Activated B cell treated with CpG ODN at 0.5 μM for 24 hours (primary cell): ENCODE data around the gene RPGRIP1. TPM values are rescaled to one million over a fixed set of nuclear protein-coding genes. Genes with fewer than 3 reads are reported as not detected.

Experiments used
- ATAC-seq: fragments of 200-7000 bp; cut with Tn5 transposase; one replicate; pipeline ENCODE4 v1.10.0; 2021; ENCODE audit warnings: low read depth, mild to moderate bottlenecking, moderate library complexity
- CTCF ChIA-PET: fragments of 350-600 bp; sonication (Branson Sonifier 250); formaldehyde crosslinking; loops from one replicate; lab custom pipeline; 2021; ENCODE audit warnings: antibody characterized with exemption; lab: Charles Lee
- POLR2A ChIA-PET: fragments of 350-600 bp; sonication (Branson Sonifier 250); formaldehyde crosslinking; loops from one replicate; lab custom pipeline; 2021; ENCODE audit warnings: antibody characterized with exemption; lab: Charles Lee
- DNase-seq: peaks from one replicate; pipeline ENCODE4 v3.0.0; 2022
- H3K27ac Mint-ChIP-seq: one replicate; pipeline ENCODE4 v1.8.0; 2020; ENCODE audit warnings: mixed read lengths
- H3K27me3 Mint-ChIP-seq: one replicate; pipeline ENCODE4 v1.8.0; 2021; ENCODE audit warnings: mixed read lengths
- H3K36me3 Mint-ChIP-seq: one replicate; pipeline ENCODE4 v1.8.0; 2021; ENCODE audit warnings: low read depth, mixed read lengths
- H3K4me1 Mint-ChIP-seq: one replicate; pipeline ENCODE4 v1.8.0; 2021; ENCODE audit warnings: mixed read lengths
- H3K4me3 Mint-ChIP-seq: one replicate; pipeline ENCODE4 v1.8.0; 2020; ENCODE audit warnings: mild to moderate bottlenecking, mixed read lengths
- H3K9me3 Mint-ChIP-seq: one replicate; pipeline ENCODE4 v1.8.0; 2020; ENCODE audit warnings: mixed read lengths
- intact Hi-C: fragments of 100-400 bp; cut with micrococcal nuclease; formaldehyde crosslinking; loops from one replicate; pipeline ENCODE4 v1.15.1; 2024
- total RNA-seq: library from RNA; stranded (reverse); gene quantifications from 2 replicates; pipeline ENCODE4 v1.2.3, GENCODE V29; 2022
- TF ChIP-seq, protein P1 (sequence below): fragments of 200-600 bp; IDR thresholded peaks from one replicate; pipeline ENCODE4 v1.8.0; 2022; ENCODE audit warnings: antibody characterized with exemption, mild to moderate bottlenecking

The RPGRIP1 gene
- not detected in 2 replicates for total RNA-seq

DNA sequence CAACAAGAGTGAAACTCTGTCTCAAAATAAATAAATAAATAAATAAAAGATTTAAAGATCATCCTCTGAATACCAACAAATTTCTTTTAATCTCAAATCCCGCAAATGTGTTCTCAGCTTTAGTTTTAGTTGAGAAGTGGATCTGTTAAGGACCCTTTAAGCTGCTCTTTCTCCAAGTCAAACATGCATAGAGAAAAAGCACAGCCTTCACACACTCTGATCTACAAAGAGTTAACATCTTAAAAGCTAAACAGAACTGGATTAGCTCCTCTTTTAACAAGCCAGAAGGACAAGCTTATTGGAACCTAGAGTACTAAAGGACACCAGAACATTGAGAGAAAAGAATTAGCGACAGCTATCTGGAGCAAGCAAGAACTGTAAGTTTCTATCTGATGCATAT, at the start of gene RPGRIP1:
Gene RPGRIP1 (plus strand): TSS at position 301 of the 400 bp plus-strand sequence. CDS start 7,894 bp downstream, outside the sequence.
- Mint-ChIP-seq H3K4me1 (no peaks in the 10 kb centered on the region), H3K27ac (no peak within 1 kb of the TSS), H3K36me3 (no peaks in the 10 kb centered on the region), H3K27me3 (no peaks in the 10 kb centered on the region), H3K4me3 (no peak within 1 kb of the TSS), H3K9me3 (no peaks in the 10 kb centered on the region)
- TF ChIP-seq, protein P1, sequence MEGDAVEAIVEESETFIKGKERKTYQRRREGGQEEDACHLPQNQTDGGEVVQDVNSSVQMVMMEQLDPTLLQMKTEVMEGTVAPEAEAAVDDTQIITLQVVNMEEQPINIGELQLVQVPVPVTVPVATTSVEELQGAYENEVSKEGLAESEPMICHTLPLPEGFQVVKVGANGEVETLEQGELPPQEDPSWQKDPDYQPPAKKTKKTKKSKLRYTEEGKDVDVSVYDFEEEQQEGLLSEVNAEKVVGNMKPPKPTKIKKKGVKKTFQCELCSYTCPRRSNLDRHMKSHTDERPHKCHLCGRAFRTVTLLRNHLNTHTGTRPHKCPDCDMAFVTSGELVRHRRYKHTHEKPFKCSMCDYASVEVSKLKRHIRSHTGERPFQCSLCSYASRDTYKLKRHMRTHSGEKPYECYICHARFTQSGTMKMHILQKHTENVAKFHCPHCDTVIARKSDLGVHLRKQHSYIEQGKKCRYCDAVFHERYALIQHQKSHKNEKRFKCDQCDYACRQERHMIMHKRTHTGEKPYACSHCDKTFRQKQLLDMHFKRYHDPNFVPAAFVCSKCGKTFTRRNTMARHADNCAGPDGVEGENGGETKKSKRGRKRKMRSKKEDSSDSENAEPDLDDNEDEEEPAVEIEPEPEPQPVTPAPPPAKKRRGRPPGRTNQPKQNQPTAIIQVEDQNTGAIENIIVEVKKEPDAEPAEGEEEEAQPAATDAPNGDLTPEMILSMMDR: no peak
- CTCF ChIA-PET: no interaction called here
- POLR2A ChIA-PET: interaction anchor here (0.6 to 1.1 kb wide), 4 partner anchors 10 to 50 kb away, joined by 3 to 9 read pairs (median 5); no protein-coding TSS in a partner anchor
- intact Hi-C loops: no loop called here
- DNase-seq (no peak), ATAC-seq (no peak)

DNA sequence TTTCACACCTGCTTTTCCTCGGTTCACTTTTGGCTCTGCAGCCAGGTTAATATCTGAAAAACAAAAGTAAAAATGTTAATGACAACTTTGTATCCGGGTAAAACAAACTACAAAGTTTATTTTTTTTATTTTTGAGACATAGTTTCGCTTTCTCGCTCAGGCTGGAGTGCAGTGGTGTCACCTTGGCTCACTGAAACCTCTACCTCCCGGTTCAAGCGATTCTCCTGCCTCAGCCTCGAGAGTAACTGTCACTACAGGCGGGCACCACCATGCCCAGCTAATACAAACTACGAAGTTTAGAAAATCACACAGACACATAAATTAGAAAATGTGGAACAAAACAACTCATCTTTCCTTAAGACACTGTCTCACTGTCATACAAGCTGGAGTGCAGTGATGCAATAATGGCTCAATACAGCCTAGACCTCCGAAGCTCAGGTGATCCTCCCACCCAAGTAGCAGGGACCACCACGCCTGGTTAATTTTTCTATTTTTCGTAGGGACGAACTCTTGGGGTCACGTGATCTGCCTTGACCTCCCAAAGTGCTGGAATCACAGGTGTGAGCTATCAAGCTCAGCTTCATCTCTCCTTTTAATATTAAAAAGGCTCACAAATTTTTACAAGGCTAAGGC, 48.7 kb upstream of the RPGRIP1 start:
- TF ChIP-seq, protein P1: no peak
- ChIA-PET CTCF (no interaction called here), POLR2A (interaction anchor here (0.9 kb wide), 1 partner anchor 164 kb away, joined by 3 read pairs; no protein-coding TSS in a partner anchor)
- H3K27me3 Mint-ChIP-seq: no peaks in the 10 kb centered on the region
- H3K4me1 Mint-ChIP-seq: peaks cover 41% of the 10 kb centered on the region
- H3K27ac Mint-ChIP-seq: no peak overlapping the region
- no peak for DNase-seq
- no peaks in the 10 kb centered on the region for H3K9me3 Mint-ChIP-seq
- no peak for ATAC-seq
- peaks cover 91% of the 10 kb centered on the region for H3K36me3 Mint-ChIP-seq
- intact Hi-C loops: no loop called here
- no peak overlapping the region for H3K4me3 Mint-ChIP-seq

DNA sequence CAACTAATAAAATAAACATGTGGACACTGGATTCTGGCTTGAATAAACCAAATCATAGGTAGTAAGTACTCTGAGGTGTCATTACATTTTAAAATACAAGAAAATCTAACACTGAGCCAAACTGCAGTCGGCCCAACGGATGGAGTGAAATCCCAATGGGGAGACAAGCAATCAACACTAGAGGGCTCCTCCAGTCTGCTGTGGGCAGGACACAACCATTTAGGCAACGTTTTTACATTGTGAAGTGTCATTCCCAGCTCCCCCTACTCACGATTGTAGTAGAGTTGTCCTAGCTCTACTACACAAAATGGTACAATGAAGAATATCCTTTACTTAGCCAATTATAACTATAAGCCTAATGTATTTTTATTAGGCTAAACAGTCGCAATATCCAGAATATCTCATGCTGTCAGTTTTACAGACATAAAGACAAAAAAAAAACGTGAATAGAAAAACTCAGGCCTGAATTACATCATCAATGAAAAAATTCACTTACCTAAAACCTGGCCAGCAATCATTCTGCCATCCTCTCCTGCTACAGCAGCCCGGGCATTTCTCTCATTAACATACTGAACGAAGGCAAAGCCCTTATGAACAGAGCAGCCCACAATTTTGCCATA, 46.3 kb upstream of the RPGRIP1 start:
- no peaks in the 10 kb centered on the region for H3K27me3 Mint-ChIP-seq
- TF ChIP-seq, protein P1: no peak
- DNase-seq (no peak), ATAC-seq (no peak)
- H3K27ac Mint-ChIP-seq: no peak overlapping the region
- intact Hi-C loops: no loop called here
- CTCF ChIA-PET: no interaction called here
- no peak overlapping the region for H3K4me3 Mint-ChIP-seq
- H3K9me3 Mint-ChIP-seq: no peaks in the 10 kb centered on the region
- H3K36me3 Mint-ChIP-seq: peaks cover 88% of the 10 kb centered on the region
- peaks cover 55% of the 10 kb centered on the region for H3K4me1 Mint-ChIP-seq
- POLR2A ChIA-PET: interaction anchor here (0.6 kb wide), 1 partner anchor 101 kb away, joined by 8 read pairs; no protein-coding TSS in a partner anchor

DNA sequence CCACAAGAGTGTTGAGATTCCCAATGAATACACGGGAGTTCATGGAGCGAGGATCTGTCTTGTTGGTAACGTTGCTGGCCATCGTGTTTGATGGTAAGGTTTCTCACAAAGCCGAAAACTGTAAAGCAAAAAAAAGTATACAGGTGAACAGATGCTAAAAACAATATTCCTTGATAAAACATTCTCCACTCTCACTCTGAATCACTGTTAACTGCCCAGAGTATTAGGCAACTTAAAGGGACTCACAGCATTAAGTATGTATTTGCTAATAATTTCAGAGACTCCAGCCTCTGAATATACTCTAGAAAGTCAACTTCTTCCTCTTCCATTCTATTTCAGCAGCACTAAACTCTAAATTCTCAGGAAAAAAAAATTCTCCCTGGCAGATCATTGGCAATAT, 45.8 kb upstream of the RPGRIP1 start:
- Mint-ChIP-seq H3K4me3 (no peak overlapping the region), H3K27me3 (no peaks in the 10 kb centered on the region), H3K9me3 (no peaks in the 10 kb centered on the region), H3K36me3 (peaks cover 89% of the 10 kb centered on the region), H3K4me1 (peaks cover 61% of the 10 kb centered on the region), H3K27ac (no peak overlapping the region)
- ATAC-seq (no peak), DNase-seq (no peak)
- POLR2A ChIA-PET: no interaction called here
- TF ChIP-seq, protein P1: no peak
- CTCF ChIA-PET: no interaction called here
- intact Hi-C loops: no loop called here
